Measurements from ENCODE around the gene FBXO17. TPM values are rescaled to one million over a fixed set of nuclear protein-coding genes. Genes with fewer than 3 reads are reported as not detected.
"Not testable (repeated sequence)": the region's sequence is repeated elsewhere in the genome, so short reads cannot be mapped to it uniquely, and the experiment has no call there.

FBXO17 gene
- total and polyA plus RNA-seq, 2 experiments from 2014 or later = 30.3 to 36.4 TPM

- Histone ChIP-seq H3K4me1 (ENCODE audit: insufficient read depth) (peaks cover 11% of the 10 kb centered on the region), H3K9ac (no peak overlapping the region), H3K27ac (peak overlapping the region; percentile 46), H4K20me1 (ENCODE audit: insufficient read depth) (no peaks in the 10 kb centered on the region), H3K9me2 (ENCODE audit: insufficient read depth) (no peaks in the 10 kb centered on the region), H3K36me3 (ENCODE audit: low read depth) (no peaks in the 10 kb centered on the region), H3K9me3 (ENCODE audit: low read depth) (no peaks in the 10 kb centered on the region), H3K27me3 (replicated peaks; ENCODE audit: insufficient read depth) (no peaks in the 10 kb centered on the region), H3K79me2 (ENCODE audit: insufficient read depth) (no peaks in the 10 kb centered on the region), H3K4me2 (ENCODE audit: unreplicated experiment) (no peak overlapping the region), H3K4me3 (no peak overlapping the region), H2AFZ (peak overlapping the region; percentile 76), H3F3A (ENCODE audit: insufficient read depth) (peaks cover 11% of the 10 kb centered on the region; the same call in 1 of the 2 replicates)
- DNase-seq = peak; percentile 88
- WGBS, 2 experiments (ENCODE audit: low coverage in 1 of 2, low lambda C conversion rate in 2 of 2, missing lambda C conversion rate in 2 of 2) = 26 to 31% methylated on average over 3 of the region's 3 CpGs
- in situ Hi-C loops (cut with MboI) = no loop called here
- no peak for TF ChIP-seq EZH2phosphoT487 (IDR thresholded peaks at IDR 0.05; ENCODE audit: insufficient read depth, low read depth)
- TF ChIP-seq EZH2 (IDR thresholded peaks at IDR 0.05; ENCODE audit: insufficient read depth, poor library complexity, severe bottlenecking) = no peak
These were observed 17.7 kb upstream of the FBXO17 start for GRCh38 chr19:38993271-38993670.

GRCh38 chr19:38990949-38991697 is 15.6 kb upstream of the FBXO17 start:
- Histone ChIP-seq H3K27ac (no peak overlapping the region), H3K4me1 (ENCODE audit: insufficient read depth) (peaks cover 11% of the 10 kb centered on the region), H4K20me1 (ENCODE audit: insufficient read depth) (no peaks in the 10 kb centered on the region), H2AFZ (no peak overlapping the region), H3K79me2 (ENCODE audit: insufficient read depth) (no peaks in the 10 kb centered on the region), H3K36me3 (ENCODE audit: low read depth) (no peaks in the 10 kb centered on the region), H3F3A (ENCODE audit: insufficient read depth) (peaks cover 11% of the 10 kb centered on the region; the same call in 1 of the 2 replicates), H3K4me3 (no peak overlapping the region), H3K9me3 (ENCODE audit: low read depth) (no peaks in the 10 kb centered on the region), H3K27me3 (replicated peaks; ENCODE audit: insufficient read depth) (no peaks in the 10 kb centered on the region), H3K9ac (no peak overlapping the region), H3K4me2 (ENCODE audit: unreplicated experiment) (no peak overlapping the region), H3K9me2 (ENCODE audit: insufficient read depth) (no peaks in the 10 kb centered on the region)
- DNase-seq = peak; percentile 58
- TF ChIP-seq EZH2 (IDR thresholded peaks at IDR 0.05; ENCODE audit: insufficient read depth, poor library complexity, severe bottlenecking) (no peak), EZH2phosphoT487 (IDR thresholded peaks at IDR 0.05; ENCODE audit: insufficient read depth, low read depth) (no peak)
- 46 to 53% methylated on average over 12 to 13 of the region's 13 CpGs for WGBS, 2 experiments (ENCODE audit: low coverage in 1 of 2, low lambda C conversion rate in 2 of 2, missing lambda C conversion rate in 2 of 2)
- in situ Hi-C loops (cut with MboI) = no loop called here

- H3K4me2 ChIP-seq (ENCODE audit: unreplicated experiment); H3K27me3 ChIP-seq (replicated peaks; ENCODE audit: insufficient read depth); H3K9ac ChIP-seq; in situ Hi-C loops (cut with MboI); H3K36me3 ChIP-seq (ENCODE audit: low read depth); H3K4me3 ChIP-seq; H3K27ac ChIP-seq; H2AFZ ChIP-seq; H4K20me1 ChIP-seq (ENCODE audit: insufficient read depth); DNase-seq; H3K9me3 ChIP-seq (ENCODE audit: low read depth); H3K79me2 ChIP-seq (ENCODE audit: insufficient read depth); H3K9me2 ChIP-seq (ENCODE audit: insufficient read depth): not testable (repeated sequence)
- Histone ChIP-seq H3F3A (ENCODE audit: insufficient read depth) (peaks cover 11% of the 10 kb centered on the region; the same call in 1 of the 2 replicates), H3K4me1 (ENCODE audit: insufficient read depth) (peaks cover 11% of the 10 kb centered on the region)
- WGBS, 2 experiments (ENCODE audit: low coverage in 1 of 2, low lambda C conversion rate in 2 of 2, missing lambda C conversion rate in 2 of 2) = 68 to 74% methylated on average over 1 of the region's 1 CpG
These were observed 14.1 kb upstream of the FBXO17 start for GRCh38 chr19:38989614-38990013.

GRCh38 chr19:38989066-38989605 is 13.6 kb upstream of the FBXO17 start:
- Histone ChIP-seq H3K27ac (no peak overlapping the region), H3K4me2 (ENCODE audit: unreplicated experiment) (no peak overlapping the region), H3K9me2 (ENCODE audit: insufficient read depth) (no peaks in the 10 kb centered on the region), H4K20me1 (ENCODE audit: insufficient read depth) (no peaks in the 10 kb centered on the region), H3K4me1 (ENCODE audit: insufficient read depth) (peaks cover 11% of the 10 kb centered on the region), H3K4me3 (no peak overlapping the region), H3K36me3 (ENCODE audit: low read depth) (no peaks in the 10 kb centered on the region), H3K9ac (no peak overlapping the region), H2AFZ (no peak overlapping the region), H3K27me3 (replicated peaks; ENCODE audit: insufficient read depth) (no peaks in the 10 kb centered on the region), H3K9me3 (ENCODE audit: low read depth) (no peaks in the 10 kb centered on the region), H3K79me2 (ENCODE audit: insufficient read depth) (no peaks in the 10 kb centered on the region), H3F3A (ENCODE audit: insufficient read depth) (peaks cover 11% of the 10 kb centered on the region; the same call in 1 of the 2 replicates)
- 15 to 24% methylated on average over 11 to 12 of the region's 12 CpGs for WGBS, 2 experiments (ENCODE audit: low coverage in 1 of 2, low lambda C conversion rate in 2 of 2, missing lambda C conversion rate in 2 of 2)
- in situ Hi-C loops (cut with MboI) = no loop called here
- peak; percentile 27 for DNase-seq
- TF ChIP-seq EZH2 (IDR thresholded peaks at IDR 0.05; ENCODE audit: insufficient read depth, poor library complexity, severe bottlenecking) (no peak), EZH2phosphoT487 (IDR thresholded peaks at IDR 0.05; ENCODE audit: insufficient read depth, low read depth) (no peak)

GRCh38 chr19:38988627-38989026 is 13.1 kb upstream of the FBXO17 start:
- H3K4me2 ChIP-seq (ENCODE audit: unreplicated experiment); H3K27me3 ChIP-seq (replicated peaks; ENCODE audit: insufficient read depth); H4K20me1 ChIP-seq (ENCODE audit: insufficient read depth); H3K36me3 ChIP-seq (ENCODE audit: low read depth); H3K27ac ChIP-seq; H2AFZ ChIP-seq; H3F3A ChIP-seq (ENCODE audit: insufficient read depth); H3K9ac ChIP-seq; H3K4me3 ChIP-seq; H3K79me2 ChIP-seq (ENCODE audit: insufficient read depth); H3K9me2 ChIP-seq (ENCODE audit: insufficient read depth); H3K9me3 ChIP-seq (ENCODE audit: low read depth); DNase-seq; in situ Hi-C loops (cut with MboI): not testable (repeated sequence)
- peaks cover 11% of the 10 kb centered on the region for H3K4me1 ChIP-seq (ENCODE audit: insufficient read depth)
- 74 to 79% methylated on average over 4 of the region's 4 CpGs for WGBS, 2 experiments (ENCODE audit: low coverage in 1 of 2, low lambda C conversion rate in 2 of 2, missing lambda C conversion rate in 2 of 2)

GRCh38 chr19:38987745-38988144 is 12.2 kb upstream of the FBXO17 start:
- H3K9ac ChIP-seq; H3K9me2 ChIP-seq (ENCODE audit: insufficient read depth); in situ Hi-C loops (cut with MboI); H3F3A ChIP-seq (ENCODE audit: insufficient read depth); H3K9me3 ChIP-seq (ENCODE audit: low read depth); H3K79me2 ChIP-seq (ENCODE audit: insufficient read depth); H3K4me3 ChIP-seq; H3K4me1 ChIP-seq (ENCODE audit: insufficient read depth); H4K20me1 ChIP-seq (ENCODE audit: insufficient read depth); H2AFZ ChIP-seq; H3K27me3 ChIP-seq (replicated peaks; ENCODE audit: insufficient read depth); H3K4me2 ChIP-seq (ENCODE audit: unreplicated experiment); H3K36me3 ChIP-seq (ENCODE audit: low read depth); H3K27ac ChIP-seq; DNase-seq: not testable (repeated sequence)
- 82% methylated on average over 6 of the region's 6 CpGs for WGBS, 2 experiments (ENCODE audit: low coverage in 1 of 2, low lambda C conversion rate in 2 of 2, missing lambda C conversion rate in 2 of 2)

Measured in GM23248 (cell line).